Gastrocnemius medialis (tissue), 4 donors: ENCODE data around the gene LTBP1. TPM values are rescaled to one million over a fixed set of nuclear protein-coding genes. Genes with fewer than 3 reads are reported as not detected.

Experiments used
- ATAC-seq, 2 donors: fragments of 150-250 bp; one replicate each; pipeline ENCODE4 v1.9.1; 2016
- DNase-seq, 2 donors: peaks; one replicate each; pipeline ENCODE4 v3.0.0-alpha.2; 2019
- H3K27ac ChIP-seq, 4 donors: fragments of 200-600 bp; sonication (generic); 1 replicate in 1 of 4; 2 replicates in 3 of 4; pipeline ENCODE4 v1.5.1; 2016 to 2018; ENCODE audit warnings: mild to moderate bottlenecking in 2 of 4, moderate library complexity in 1 of 4
- H3K27me3 ChIP-seq, 3 donors: fragments of 200-600 bp; sonication (generic) in 2 of 3; 1 replicate in 1 of 3; 2 replicates in 2 of 3; pipeline versions ENCODE4 v1.5.1 to v1.6.0; 2016 to 2019; ENCODE audit warnings: mild to moderate bottlenecking in 1 of 3, moderate library complexity in 1 of 3
- H3K36me3 ChIP-seq, 2 donors: fragments of 200-600 bp; sonication (generic) in 1 of 2; one replicate each; pipeline ENCODE4 v1.5.1; 2017 to 2018
- H3K4me1 ChIP-seq, 2 donors: fragments of 200-600 bp; sonication (generic) in 1 of 2; one replicate each; pipeline ENCODE4 v1.5.1; 2016 to 2017; ENCODE audit warnings: mild to moderate bottlenecking in 2 of 2
- H3K4me3 ChIP-seq, 4 donors: fragments of 200-600 bp; sonication (generic) in 3 of 4; 1 replicate in 1 of 4; 2 replicates in 3 of 4; pipeline ENCODE4 v1.5.1; 2016 to 2019; ENCODE audit warnings: mild to moderate bottlenecking in 2 of 4
- H3K9me3 ChIP-seq, 3 donors: fragments of 200-600 bp; sonication (generic) in 2 of 3; 1 replicate in 1 of 3; 2 replicates in 2 of 3; pipeline ENCODE4 v1.5.1; 2016 to 2019
- CTCF ChIP-seq, 5 experiments: fragments of 450-650 bp in 3 of 5; fragments of 200-600 bp in 2 of 5; sonication (generic) in 2 of 5; IDR thresholded peaks in 4 of 5; conservative IDR thresholded peaks in 1 of 5; 1 replicate in 4 of 5; 2 replicates in 1 of 5; pipeline ENCODE4 v1.5.1; 2016 to 2019; ENCODE audit warnings: antibody characterized with exemption in 5 of 5, mild to moderate bottlenecking in 3 of 5, moderate library complexity in 3 of 5
- POLR2A ChIP-seq, 2 donors: fragments of 450-650 bp; IDR thresholded peaks; one replicate each; pipeline ENCODE4 v1.6.1; 2017; ENCODE audit warnings: antibody characterized with exemption in 2 of 2, mild to moderate bottlenecking in 2 of 2, moderate library complexity in 2 of 2
- in situ Hi-C, 4 donors: fragments of 200-750 bp; cut with MboI; loops; one replicate each; pipeline versions ENCODE4 v1.15.0 to v1.8.0; 2017; ENCODE audit warnings: low sequenced_read_pairs in 4 of 4
- intact Hi-C: fragments of 100-400 bp; cut with DNase I; formaldehyde crosslinking; loops from one replicate; pipeline ENCODE4 v1.15.1; 2023; ENCODE audit warnings: low total_unique reads
- total RNA-seq, 4 donors: library from RNA; depleted of rRNA; stranded (reverse); fragments of >200 nt; gene quantifications; one replicate each; pipeline versions ENCODE4 v1.1.0 to v1.2.3, GENCODE V29; 2016

Gene LTBP1
- total RNA-seq, 4 donors from 2014 or later = 8.0 to 42.8 (median 18.4) TPM

- H3K4me3 ChIP-seq = no peak overlapping the region
- no peak overlapping the region for H3K27ac ChIP-seq
- in situ Hi-C loops = no loop called here
- no peaks in the 10 kb centered on the region for H3K36me3 ChIP-seq
- TF ChIP-seq CTCF (IDR thresholded peaks at IDR 0.05 in 4 of 5, conservative IDR thresholded peaks at IDR 0.05 in 1 of 5) = no peak
- TF ChIP-seq POLR2A (IDR thresholded peaks at IDR 0.05) = no peak
- no peaks in the 10 kb centered on the region for H3K9me3 ChIP-seq
- DNase-seq (no peak), ATAC-seq (no peak)
- no peaks in the 10 kb centered on the region for H3K27me3 ChIP-seq
- intact Hi-C loops = no loop called here
- no peaks in the 10 kb centered on the region for H3K4me1 ChIP-seq
Measured at GRCh38 chr2:33312355-33312754, 365.6 kb downstream of the LTBP1 start.

- Histone ChIP-seq H3K27ac (no peak overlapping the region), H3K36me3 (no peaks in the 10 kb centered on the region), H3K27me3 (no peaks in the 10 kb centered on the region), H3K4me3 (no peak overlapping the region), H3K4me1 (no peaks in the 10 kb centered on the region), H3K9me3 (no peaks in the 10 kb centered on the region)
- TF ChIP-seq POLR2A (IDR thresholded peaks at IDR 0.05) = no peak
- TF ChIP-seq CTCF (IDR thresholded peaks at IDR 0.05 in 4 of 5, conservative IDR thresholded peaks at IDR 0.05 in 1 of 5) = no peak
- in situ Hi-C loops (no loop called here), intact Hi-C loops (no loop called here)
- DNase-seq (no peak), ATAC-seq (no peak)
Measured at GRCh38 chr2:33313039-33313438, 366.3 kb downstream of the LTBP1 start.

- H3K9me3 ChIP-seq = no peaks in the 10 kb centered on the region
- in situ Hi-C loops (no loop called here), intact Hi-C loops (no loop called here)
- H3K27me3 ChIP-seq = no peaks in the 10 kb centered on the region
- ATAC-seq (no peak), DNase-seq (no peak)
- H3K36me3 ChIP-seq = no peaks in the 10 kb centered on the region
- no peaks in the 10 kb centered on the region for H3K4me1 ChIP-seq
- H3K27ac ChIP-seq = no peak overlapping the region
- TF ChIP-seq CTCF (IDR thresholded peaks at IDR 0.05 in 4 of 5, conservative IDR thresholded peaks at IDR 0.05 in 1 of 5) (no peak), POLR2A (IDR thresholded peaks at IDR 0.05) (no peak)
- no peak overlapping the region for H3K4me3 ChIP-seq
Measured at GRCh38 chr2:33314541-33314940, 367.8 kb downstream of the LTBP1 start.

GRCh38 chr2:33316328-33316727 lies 369.6 kb downstream of the LTBP1 start:
- Histone ChIP-seq H3K27me3 (no peaks in the 10 kb centered on the region), H3K4me3 (no peak overlapping the region), H3K36me3 (no peaks in the 10 kb centered on the region), H3K9me3 (no peaks in the 10 kb centered on the region), H3K4me1 (peaks cover 5 to 8% of the 10 kb centered on the region in 2 donors), H3K27ac (no peak overlapping the region)
- intact Hi-C loops (no loop called here), in situ Hi-C loops (no loop called here)
- no peak for TF ChIP-seq POLR2A (IDR thresholded peaks at IDR 0.05)
- no peak for TF ChIP-seq CTCF (IDR thresholded peaks at IDR 0.05 in 4 of 5, conservative IDR thresholded peaks at IDR 0.05 in 1 of 5)
- no peak for ATAC-seq
- DNase-seq = no peak

GRCh38 chr2:33317369-33318007 lies 370.7 kb downstream of the LTBP1 start:
- DNase-seq (no peak), ATAC-seq (no peak)
- in situ Hi-C loops (no loop called here), intact Hi-C loops (no loop called here)
- no peak for TF ChIP-seq CTCF (IDR thresholded peaks at IDR 0.05 in 4 of 5, conservative IDR thresholded peaks at IDR 0.05 in 1 of 5)
- TF ChIP-seq POLR2A (IDR thresholded peaks at IDR 0.05) = no peak
- Histone ChIP-seq H3K4me1 (peaks cover 17 to 20% of the 10 kb centered on the region in 2 donors), H3K4me3 (no peak overlapping the region), H3K27me3 (no peaks in the 10 kb centered on the region), H3K27ac (no peak overlapping the region), H3K9me3 (no peaks in the 10 kb centered on the region), H3K36me3 (no peaks in the 10 kb centered on the region)
